Measurements from ENCODE around the gene RSBN1.

GRCh38 chr1:113809670-113810602 lies 2.3 kb downstream of the RSBN1 start:
- TF ChIP-seq CTCF (IDR thresholded peaks at IDR 0.05) (no peak), TCF7L2 (IDR thresholded peaks at IDR 0.05; ENCODE audit: low read depth, low read length) (no peak), POLR2AphosphoS5 (IDR thresholded peaks at IDR 0.05; ENCODE audit: low read depth, low read length) (no peak), REST (IDR thresholded peaks at IDR 0.05; ENCODE audit: insufficient read depth in 1 of 2, low read depth in 2 of 2, low read length in 1 of 2) (no peak), SIN3A (IDR thresholded peaks at IDR 0.05; ENCODE audit: borderline replicate concordance, insufficient read depth, low read depth, low read length) (no peak)
